ENCODE results near the gene CCDC34.

The CCDC34 gene

DNA sequence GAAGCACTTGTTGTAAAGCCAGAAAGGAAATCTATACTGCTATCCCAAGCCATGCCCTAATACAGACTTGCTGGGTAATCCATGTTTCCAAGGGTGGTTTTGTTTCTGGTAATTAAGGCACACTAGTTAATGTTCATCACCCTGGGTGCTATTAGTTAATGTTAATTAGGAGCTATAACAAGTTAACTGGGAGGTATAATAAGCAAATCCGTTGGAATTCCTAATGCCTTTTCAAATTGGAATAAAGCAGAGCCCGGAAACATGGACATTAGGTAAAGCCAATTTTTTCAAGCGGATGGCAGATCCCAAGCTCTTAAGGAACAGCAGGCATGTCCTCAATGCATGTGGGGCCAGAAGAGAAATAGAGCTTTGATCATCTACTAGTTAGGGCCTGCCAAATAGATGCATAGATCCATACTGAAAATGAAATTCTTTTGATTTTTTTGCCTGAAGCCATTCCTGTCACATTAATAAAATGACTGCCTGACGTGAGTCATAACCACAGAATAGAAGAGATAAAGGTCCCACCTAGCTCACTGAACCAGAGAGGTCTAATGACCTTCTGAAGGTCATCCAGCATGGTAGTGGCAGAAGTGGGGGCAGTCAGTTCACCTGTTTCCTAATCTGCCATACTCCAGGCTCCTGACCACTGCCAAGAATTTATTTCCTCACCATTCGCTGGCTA is 28.5 kb upstream of the CCDC34 start:
- Histone ChIP-seq H3K36me3 (ENCODE audit: control insufficient read depth, insufficient read depth, low read length) (peaks cover 29% of the 10 kb centered on the region), H3K27me3 (ENCODE audit: control insufficient read depth, insufficient read depth, low read length) (no peaks in the 10 kb centered on the region), H3K9me3 (ENCODE audit: control insufficient read depth, insufficient read depth, low read length) (no peaks in the 10 kb centered on the region), H3K27ac (ENCODE audit: low read depth, low read length) (peak overlapping the region; percentile 62), H3K4me1 (ENCODE audit: control insufficient read depth, insufficient read depth, low read length) (peaks cover 94% of the 10 kb centered on the region), H3K4me3 (ENCODE audit: low read depth, low read length) (no peak overlapping the region), H3K9ac (ENCODE audit: low read depth, low read length) (no peak overlapping the region)

GRCh38 chr11:27390318-27391295 is 27.6 kb upstream of the CCDC34 start:
- Histone ChIP-seq H3K9ac (ENCODE audit: low read depth, low read length) (no peak overlapping the region), H3K27ac (ENCODE audit: low read depth, low read length) (peak overlapping the region; percentile 62), H3K4me1 (ENCODE audit: control insufficient read depth, insufficient read depth, low read length) (peaks cover 88% of the 10 kb centered on the region), H3K9me3 (ENCODE audit: control insufficient read depth, insufficient read depth, low read length) (no peaks in the 10 kb centered on the region), H3K36me3 (ENCODE audit: control insufficient read depth, insufficient read depth, low read length) (peaks cover 37% of the 10 kb centered on the region), H3K4me3 (ENCODE audit: low read depth, low read length) (no peak overlapping the region), H3K27me3 (ENCODE audit: control insufficient read depth, insufficient read depth, low read length) (no peaks in the 10 kb centered on the region)

GRCh38 chr11:27388869-27389268 is 25.9 kb upstream of the CCDC34 start:
- H3K9ac ChIP-seq (ENCODE audit: low read depth, low read length), result no peak overlapping the region
- H3K27ac ChIP-seq (ENCODE audit: low read depth, low read length), result no peak overlapping the region
- peaks cover 51% of the 10 kb centered on the region for H3K36me3 ChIP-seq (ENCODE audit: control insufficient read depth, insufficient read depth, low read length)
- no peak overlapping the region for H3K4me3 ChIP-seq (ENCODE audit: low read depth, low read length)
- H3K9me3 ChIP-seq (ENCODE audit: control insufficient read depth, insufficient read depth, low read length), result no peaks in the 10 kb centered on the region
- H3K4me1 ChIP-seq (ENCODE audit: control insufficient read depth, insufficient read depth, low read length), result peaks cover 73% of the 10 kb centered on the region
- no peaks in the 10 kb centered on the region for H3K27me3 ChIP-seq (ENCODE audit: control insufficient read depth, insufficient read depth, low read length)

DNA sequence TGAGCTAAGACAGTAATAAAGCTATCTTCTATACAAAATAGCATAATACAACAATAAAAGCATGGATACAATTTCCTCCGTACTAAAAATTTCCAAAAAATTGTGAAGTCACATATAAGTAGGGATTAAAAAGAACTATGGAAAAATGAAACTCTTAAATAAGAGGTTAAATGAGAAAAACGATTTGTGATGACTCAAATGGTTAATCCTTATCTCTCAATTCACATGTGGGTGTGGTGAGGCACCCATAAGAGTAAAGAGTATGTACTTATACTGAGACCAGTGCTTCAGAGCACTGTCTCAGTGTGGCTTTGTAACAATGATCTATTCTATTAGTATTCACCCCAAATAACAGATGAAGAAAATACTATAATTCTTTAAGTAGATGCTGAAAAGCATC is 25.0 kb upstream of the CCDC34 start:
- H3K27ac ChIP-seq (ENCODE audit: low read depth, low read length), result no peak overlapping the region
- no peak overlapping the region for H3K9ac ChIP-seq (ENCODE audit: low read depth, low read length)
- no peak overlapping the region for H3K4me3 ChIP-seq (ENCODE audit: low read depth, low read length)
- H3K4me1 ChIP-seq (ENCODE audit: control insufficient read depth, insufficient read depth, low read length), result peaks cover 67% of the 10 kb centered on the region
- H3K9me3 ChIP-seq (ENCODE audit: control insufficient read depth, insufficient read depth, low read length), result no peaks in the 10 kb centered on the region
- no peaks in the 10 kb centered on the region for H3K27me3 ChIP-seq (ENCODE audit: control insufficient read depth, insufficient read depth, low read length)
- peaks cover 60% of the 10 kb centered on the region for H3K36me3 ChIP-seq (ENCODE audit: control insufficient read depth, insufficient read depth, low read length)

- Histone ChIP-seq H3K4me3 (ENCODE audit: low read depth, low read length) (no peak overlapping the region), H3K9ac (ENCODE audit: low read depth, low read length) (no peak overlapping the region), H3K36me3 (ENCODE audit: control insufficient read depth, insufficient read depth, low read length) (peaks cover 64% of the 10 kb centered on the region), H3K27ac (ENCODE audit: low read depth, low read length) (no peak overlapping the region), H3K27me3 (ENCODE audit: control insufficient read depth, insufficient read depth, low read length) (no peaks in the 10 kb centered on the region), H3K4me1 (ENCODE audit: control insufficient read depth, insufficient read depth, low read length) (peaks cover 60% of the 10 kb centered on the region), H3K9me3 (ENCODE audit: control insufficient read depth, insufficient read depth, low read length) (no peaks in the 10 kb centered on the region)
These were observed 24.3 kb upstream of the CCDC34 start for GRCh38 chr11:27387362-27387761.

GRCh38 chr11:27386181-27386845 is 23.3 kb upstream of the CCDC34 start:
- peaks cover 50% of the 10 kb centered on the region for H3K4me1 ChIP-seq (ENCODE audit: control insufficient read depth, insufficient read depth, low read length)
- no peak overlapping the region for H3K4me3 ChIP-seq (ENCODE audit: low read depth, low read length)
- H3K9ac ChIP-seq (ENCODE audit: low read depth, low read length), result no peak overlapping the region
- no peaks in the 10 kb centered on the region for H3K27me3 ChIP-seq (ENCODE audit: control insufficient read depth, insufficient read depth, low read length)
- H3K9me3 ChIP-seq (ENCODE audit: control insufficient read depth, insufficient read depth, low read length), result no peaks in the 10 kb centered on the region
- H3K36me3 ChIP-seq (ENCODE audit: control insufficient read depth, insufficient read depth, low read length), result peaks cover 69% of the 10 kb centered on the region
- peak overlapping the region; percentile 7 for H3K27ac ChIP-seq (ENCODE audit: low read depth, low read length)

GRCh38 chr11:27385245-27385644 is 22.2 kb upstream of the CCDC34 start:
- no peaks in the 10 kb centered on the region for H3K27me3 ChIP-seq (ENCODE audit: control insufficient read depth, insufficient read depth, low read length)
- H3K4me1 ChIP-seq (ENCODE audit: control insufficient read depth, insufficient read depth, low read length), result peaks cover 40% of the 10 kb centered on the region
- H3K9ac ChIP-seq (ENCODE audit: low read depth, low read length), result no peak overlapping the region
- no peak overlapping the region for H3K4me3 ChIP-seq (ENCODE audit: low read depth, low read length)
- peaks cover 73% of the 10 kb centered on the region for H3K36me3 ChIP-seq (ENCODE audit: control insufficient read depth, insufficient read depth, low read length)
- H3K27ac ChIP-seq (ENCODE audit: low read depth, low read length), result no peak overlapping the region
- H3K9me3 ChIP-seq (ENCODE audit: control insufficient read depth, insufficient read depth, low read length), result no peaks in the 10 kb centered on the region

- no peaks in the 10 kb centered on the region for H3K9me3 ChIP-seq (ENCODE audit: control insufficient read depth, insufficient read depth, low read length)
These were observed 21.2 kb upstream of the CCDC34 start for GRCh38 chr11:27384227-27384626.

DNA sequence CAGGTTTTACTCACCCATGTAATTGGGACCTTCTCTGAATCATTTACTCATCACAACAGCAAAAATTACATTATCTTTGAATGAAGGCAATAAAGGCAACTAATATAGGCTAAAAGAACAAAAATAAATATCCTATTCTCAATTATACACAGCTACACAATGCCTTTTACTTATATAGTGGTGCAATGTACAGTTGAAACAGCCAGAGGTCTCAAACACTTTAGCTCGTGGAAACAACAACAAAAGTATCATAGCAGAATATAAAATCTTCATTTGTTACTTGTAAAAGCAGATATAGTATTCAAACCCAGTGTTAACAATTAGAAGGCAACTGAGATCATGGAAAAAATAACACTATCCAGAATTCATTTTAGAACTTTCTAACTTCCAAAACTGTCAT is 20.6 kb upstream of the CCDC34 start:
- Histone ChIP-seq H3K27ac (ENCODE audit: low read depth, low read length) (no peak overlapping the region), H3K9ac (ENCODE audit: low read depth, low read length) (no peak overlapping the region), H3K27me3 (ENCODE audit: control insufficient read depth, insufficient read depth, low read length) (no peaks in the 10 kb centered on the region), H3K4me1 (ENCODE audit: control insufficient read depth, insufficient read depth, low read length) (peaks cover 24% of the 10 kb centered on the region), H3K36me3 (ENCODE audit: control insufficient read depth, insufficient read depth, low read length) (peaks cover 81% of the 10 kb centered on the region), H3K4me3 (ENCODE audit: low read depth, low read length) (no peak overlapping the region), H3K9me3 (ENCODE audit: control insufficient read depth, insufficient read depth, low read length) (no peaks in the 10 kb centered on the region)

More at GRCh38 chr11:27384227-27384626, 21.2 kb upstream of the CCDC34 start:
- Histone ChIP-seq H3K9ac (ENCODE audit: low read depth, low read length) (no peak overlapping the region), H3K36me3 (ENCODE audit: control insufficient read depth, insufficient read depth, low read length) (peaks cover 75% of the 10 kb centered on the region), H3K4me1 (ENCODE audit: control insufficient read depth, insufficient read depth, low read length) (peaks cover 30% of the 10 kb centered on the region), H3K27ac (ENCODE audit: low read depth, low read length) (no peak overlapping the region), H3K4me3 (ENCODE audit: low read depth, low read length) (no peak overlapping the region), H3K27me3 (ENCODE audit: control insufficient read depth, insufficient read depth, low read length) (no peaks in the 10 kb centered on the region)

DNA sequence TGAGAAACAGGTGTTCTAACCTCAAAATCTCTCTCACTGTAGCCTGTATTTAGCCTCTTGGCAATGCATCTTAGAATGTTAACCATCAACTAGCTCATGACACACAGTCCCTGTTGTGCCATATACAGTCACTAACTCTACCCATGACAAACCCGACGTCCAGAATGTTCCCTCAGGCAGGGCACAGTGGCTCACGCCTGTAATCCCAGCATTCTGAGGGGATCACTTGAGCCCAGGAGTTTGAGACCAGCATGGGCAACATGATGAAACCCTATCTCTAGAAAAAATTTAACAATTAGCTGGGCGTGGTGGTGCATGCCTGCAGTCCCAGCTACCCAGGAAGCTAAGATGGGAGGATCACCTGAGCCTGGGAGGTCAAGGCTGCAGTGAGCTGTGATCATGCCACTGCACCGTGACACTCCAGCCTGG is 18.2 kb upstream of the CCDC34 start:
- Histone ChIP-seq H3K9me3 (ENCODE audit: control insufficient read depth, insufficient read depth, low read length) (no peaks in the 10 kb centered on the region), H3K4me1 (ENCODE audit: control insufficient read depth, insufficient read depth, low read length) (no peaks in the 10 kb centered on the region; the same call in 1 of the 2 replicates), H3K27ac (ENCODE audit: low read depth, low read length) (no peak overlapping the region), H3K27me3 (ENCODE audit: control insufficient read depth, insufficient read depth, low read length) (no peaks in the 10 kb centered on the region), H3K9ac (ENCODE audit: low read depth, low read length) (no peak overlapping the region), H3K36me3 (ENCODE audit: control insufficient read depth, insufficient read depth, low read length) (peaks cover 95% of the 10 kb centered on the region), H3K4me3 (ENCODE audit: low read depth, low read length) (no peak overlapping the region)

Data from HUES48 (cell line).